ENCODE measurements around the gene TJP3. TPM values are rescaled to one million over a fixed set of nuclear protein-coding genes. Genes with fewer than 3 reads are reported as not detected.

The TJP3 gene
- 1 to 10 TPM; 1.1 to 2.9 (median 1.3) TPM for total RNA-seq
- 3.7 TPM for total RNA-seq (2013)

GRCh38 chr19:3708207-3708931 lies at the start of gene TJP3:
Gene TJP3, plus strand, starts transcription at chr19:3708384. Its CDS starts 20,049 bp downstream, at chr19:3728433.
- no peaks in the 10 kb centered on the region for H3K9me3 ChIP-seq (ENCODE audit: control insufficient read depth, insufficient read depth, low read length)
- Mint-ChIP-seq H3K4me1 (peaks cover 0 to 8% of the 10 kb centered on the region in 2 donors), H3K4me3 (no peak within 1 kb of the TSS), H3K36me3 (no peaks in the 10 kb centered on the region), H3K27me3 (ENCODE audit: low read depth in 2 of 2) (no peaks in the 10 kb centered on the region), H3K9me3 (no peaks in the 10 kb centered on the region), H3K27ac (no peak within 1 kb of the TSS)
- H3K4me1 ChIP-seq (ENCODE audit: control insufficient read depth, insufficient read depth, low read length): peaks cover 3% of the 10 kb centered on the region
- H3K27ac ChIP-seq (ENCODE audit: low read length): no peak within 1 kb of the TSS
- TF ChIP-seq CTCF (IDR thresholded peaks at IDR 0.05): no peak
- no peak for DNase-seq
- no peak for ATAC-seq
- H3K36me3 ChIP-seq (ENCODE audit: control insufficient read depth, insufficient read depth, low read length): no peaks in the 10 kb centered on the region
- H3K4me3 ChIP-seq (ENCODE audit: low read length): no peak within 1 kb of the TSS
- H3K27me3 ChIP-seq (ENCODE audit: control insufficient read depth, insufficient read depth, low read length): no peaks in the 10 kb centered on the region
- 40% methylated on average over 24 of the region's 24 CpGs for WGBS (ENCODE audit: insufficient coverage)
- intact Hi-C loops (cut with micrococcal nuclease): no loop called here

- 95% methylated on average over 37 of the region's 37 CpGs for WGBS (ENCODE audit: insufficient coverage)
- Histone ChIP-seq H3K9me3 (ENCODE audit: control insufficient read depth, insufficient read depth, low read length) (no peaks in the 10 kb centered on the region), H3K27ac (ENCODE audit: low read length) (no peak overlapping the region), H3K36me3 (ENCODE audit: control insufficient read depth, insufficient read depth, low read length) (peaks cover 18% of the 10 kb centered on the region), H3K27me3 (ENCODE audit: control insufficient read depth, insufficient read depth, low read length) (no peaks in the 10 kb centered on the region), H3K4me3 (ENCODE audit: low read length) (no peak overlapping the region), H3K4me1 (ENCODE audit: control insufficient read depth, insufficient read depth, low read length) (no peaks in the 10 kb centered on the region)
- H3K27ac Mint-ChIP-seq: no peak overlapping the region
- H3K27me3 Mint-ChIP-seq (ENCODE audit: low read depth in 2 of 2): no peaks in the 10 kb centered on the region
- intact Hi-C loops (cut with micrococcal nuclease): no loop called here
- H3K4me3 Mint-ChIP-seq: no peak overlapping the region
- no peaks in the 10 kb centered on the region for H3K4me1 Mint-ChIP-seq
- no peak for DNase-seq
- TF ChIP-seq CTCF (IDR thresholded peaks at IDR 0.05): no peak
- no peak for ATAC-seq
- no peaks in the 10 kb centered on the region for H3K36me3 Mint-ChIP-seq
- no peaks in the 10 kb centered on the region for H3K9me3 Mint-ChIP-seq
Measured at GRCh38 chr19:3658870-3659745, 49.1 kb upstream of the TJP3 start.

- Histone ChIP-seq H3K4me3 (ENCODE audit: low read length) (no peak overlapping the region), H3K36me3 (ENCODE audit: control insufficient read depth, insufficient read depth, low read length) (peaks cover 19% of the 10 kb centered on the region), H3K27ac (ENCODE audit: low read length) (no peak overlapping the region), H3K4me1 (ENCODE audit: control insufficient read depth, insufficient read depth, low read length) (no peaks in the 10 kb centered on the region), H3K9me3 (ENCODE audit: control insufficient read depth, insufficient read depth, low read length) (no peaks in the 10 kb centered on the region), H3K27me3 (ENCODE audit: control insufficient read depth, insufficient read depth, low read length) (no peaks in the 10 kb centered on the region)
- 95% methylated on average over 22 of the region's 22 CpGs for WGBS (ENCODE audit: insufficient coverage)
- H3K9me3 Mint-ChIP-seq: no peaks in the 10 kb centered on the region
- no peaks in the 10 kb centered on the region for H3K36me3 Mint-ChIP-seq
- no peaks in the 10 kb centered on the region for H3K27me3 Mint-ChIP-seq (ENCODE audit: low read depth in 2 of 2)
- H3K4me1 Mint-ChIP-seq: no peaks in the 10 kb centered on the region
- no peak for TF ChIP-seq CTCF (IDR thresholded peaks at IDR 0.05)
- no peak for ATAC-seq
- no peak overlapping the region for H3K4me3 Mint-ChIP-seq
- DNase-seq: no peak
- intact Hi-C loops (cut with micrococcal nuclease): loop anchor here (10.0 kb wide), 1 partner anchor 545 kb away; no protein-coding TSS in a partner anchor
- H3K27ac Mint-ChIP-seq: no peak overlapping the region
Measured at GRCh38 chr19:3659746-3660112, 48.5 kb upstream of the TJP3 start.
